Bladder microvascular endothelial cell (primary cell): ENCODE measurements around the gene FMO2. TPM values are rescaled to one million over a fixed set of nuclear protein-coding genes. Genes with fewer than 3 reads are reported as not detected.

Experiments used
- total RNA-seq: library from RNA; depleted of rRNA; stranded (reverse); fragments of >200 nt; gene quantifications from 2 replicates; pipeline ENCODE4 v1.2.3, GENCODE V29; 2014

FMO2 gene, protein sequence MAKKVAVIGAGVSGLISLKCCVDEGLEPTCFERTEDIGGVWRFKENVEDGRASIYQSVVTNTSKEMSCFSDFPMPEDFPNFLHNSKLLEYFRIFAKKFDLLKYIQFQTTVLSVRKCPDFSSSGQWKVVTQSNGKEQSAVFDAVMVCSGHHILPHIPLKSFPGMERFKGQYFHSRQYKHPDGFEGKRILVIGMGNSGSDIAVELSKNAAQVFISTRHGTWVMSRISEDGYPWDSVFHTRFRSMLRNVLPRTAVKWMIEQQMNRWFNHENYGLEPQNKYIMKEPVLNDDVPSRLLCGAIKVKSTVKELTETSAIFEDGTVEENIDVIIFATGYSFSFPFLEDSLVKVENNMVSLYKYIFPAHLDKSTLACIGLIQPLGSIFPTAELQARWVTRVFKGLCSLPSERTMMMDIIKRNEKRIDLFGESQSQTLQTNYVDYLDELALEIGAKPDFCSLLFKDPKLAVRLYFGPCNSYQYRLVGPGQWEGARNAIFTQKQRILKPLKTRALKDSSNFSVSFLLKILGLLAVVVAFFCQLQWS
- total RNA-seq: 0.13 and 0.32 TPM in 2 replicates

DNA sequence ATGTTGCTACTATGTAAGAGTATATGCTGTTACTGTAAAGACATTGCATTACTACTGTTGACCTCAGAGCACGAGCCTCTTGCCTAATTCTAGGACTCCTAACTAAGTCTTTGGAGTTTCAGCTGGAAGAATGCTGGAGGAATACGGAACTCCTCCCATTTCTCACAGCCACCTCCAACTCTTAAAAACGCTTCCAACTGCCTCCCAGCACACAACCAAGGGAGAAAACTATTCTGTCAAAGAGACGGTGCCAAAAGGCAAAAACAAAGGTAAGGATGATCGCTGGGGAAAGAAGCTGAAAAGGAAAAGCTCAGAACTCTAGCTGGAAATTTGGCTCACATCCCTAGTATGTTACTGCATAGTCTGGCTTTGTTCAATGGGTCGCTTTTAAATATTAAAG lies at the start of gene FMO2:
TSS of gene FMO2 (plus strand) at position 210 of the 400 bp plus-strand sequence. CDS start 414 bp downstream, outside the sequence.

DNA sequence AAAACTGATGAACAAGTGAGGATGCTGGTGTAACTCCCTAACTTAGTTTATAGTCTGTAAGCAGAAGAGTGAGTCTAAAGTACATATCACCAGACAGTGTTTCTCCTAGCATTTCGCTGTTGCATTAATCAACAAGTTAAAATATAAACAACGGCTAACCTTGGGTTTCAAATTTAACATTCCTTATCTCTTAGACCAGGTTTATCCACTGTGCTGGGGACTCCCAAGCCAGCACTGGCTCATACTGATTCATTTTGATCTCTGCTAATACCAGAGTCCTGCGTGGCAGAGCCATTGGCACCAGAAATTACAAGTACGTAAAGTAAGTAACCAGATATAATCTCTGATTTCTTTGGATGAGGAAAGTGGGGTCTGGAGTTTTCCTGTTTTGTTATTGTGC lies 63.2 kb downstream of the FMO2 start, which contains the start of gene FMO1:
TSS of gene FMO1 (plus strand) at position 193 of the 400 bp plus-strand sequence. CDS start 9,594 bp downstream, outside the sequence.

Other genes with a start within 250 kb of the FMO2 start
- not detected in 2 replicates for gene MROH9, start 249.8 kb upstream of the FMO2 start, total RNA-seq
- 0.06 TPM in 1 of 2 replicates, not detected in the other for gene FMO3, start 94.4 kb upstream of the FMO2 start, total RNA-seq
- not detected in 2 replicates for gene FMO1, start 63.2 kb downstream of the FMO2 start, total RNA-seq
- 0.16 and 0.31 TPM in 2 replicates for gene FMO4, start 128.9 kb downstream of the FMO2 start, total RNA-seq